AG04449 (cell line): ENCODE measurements around the gene TNIP3.
A peak's percentile ranks its signal among the peaks of the same experiment; 100 is the strongest.
"Not testable (repeated sequence)": the region's sequence is repeated elsewhere in the genome, so short reads cannot be mapped to it uniquely, and the experiment has no call there.

Experiments
- CTCF ChIA-PET: fragments of 350-600 bp; formaldehyde crosslinking; extraction: SDS; loops from one replicate; lab custom pipeline; 2021; ENCODE audit warnings: antibody characterized with exemption; lab: Yijun Ruan, JAX
- POLR2A ChIA-PET: fragments of 400-600, 350-600 bp; formaldehyde crosslinking; extraction: SDS; loops from one replicate; lab custom pipeline; 2020; ENCODE audit warnings: antibody characterized with exemption, inconsistent platforms; lab: Yijun Ruan, JAX
- DNase-seq: peaks from one replicate; pipeline ENCODE4 v3.0.0-alpha.2; 2010; ENCODE audit warnings: low read depth, low spot score
- H3K4me3 ChIP-seq: 2 replicates; pipeline ENCODE4 v1.5.1; 2011; ENCODE audit warnings: low read depth, mild to moderate bottlenecking, control low read depth, low read length
- TF ChIP-seq, protein P1 (sequence below): IDR thresholded peaks from one replicate; pipeline ENCODE4 v1.5.1; 2011; ENCODE audit warnings: mild to moderate bottlenecking, moderate library complexity, low read length, control low read depth, inconsistent platforms; ENCODE audit not compliant: insufficient read depth; ENCODE audit errors: missing control alignments

The TNIP3 gene

DNA sequence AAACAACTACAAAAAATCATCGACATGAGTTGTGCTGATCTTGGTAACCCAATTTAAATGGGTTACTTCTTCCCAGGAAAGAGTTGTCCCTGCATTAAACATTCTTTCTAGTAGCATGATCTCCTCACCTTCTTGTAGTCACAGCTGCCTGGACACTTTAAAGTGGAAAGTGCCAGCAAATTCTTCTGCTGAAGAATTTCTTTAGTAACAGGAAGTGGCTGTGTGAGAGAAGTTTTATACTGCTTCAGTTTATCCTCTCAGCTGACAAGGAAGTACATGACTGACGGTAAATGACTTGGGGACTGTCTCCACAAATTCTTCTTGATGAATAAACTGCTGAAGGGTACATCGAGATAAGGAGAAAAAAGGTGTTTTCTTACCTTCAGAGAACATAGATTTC lies 18.2 kb upstream of the TNIP3 start:
- ChIA-PET CTCF (interaction anchor here (3.5 kb wide), 1 partner anchor 10 kb away, joined by 32 read pairs; no protein-coding TSS in a partner anchor), POLR2A (no interaction called here)
- TF ChIP-seq, protein P1, sequence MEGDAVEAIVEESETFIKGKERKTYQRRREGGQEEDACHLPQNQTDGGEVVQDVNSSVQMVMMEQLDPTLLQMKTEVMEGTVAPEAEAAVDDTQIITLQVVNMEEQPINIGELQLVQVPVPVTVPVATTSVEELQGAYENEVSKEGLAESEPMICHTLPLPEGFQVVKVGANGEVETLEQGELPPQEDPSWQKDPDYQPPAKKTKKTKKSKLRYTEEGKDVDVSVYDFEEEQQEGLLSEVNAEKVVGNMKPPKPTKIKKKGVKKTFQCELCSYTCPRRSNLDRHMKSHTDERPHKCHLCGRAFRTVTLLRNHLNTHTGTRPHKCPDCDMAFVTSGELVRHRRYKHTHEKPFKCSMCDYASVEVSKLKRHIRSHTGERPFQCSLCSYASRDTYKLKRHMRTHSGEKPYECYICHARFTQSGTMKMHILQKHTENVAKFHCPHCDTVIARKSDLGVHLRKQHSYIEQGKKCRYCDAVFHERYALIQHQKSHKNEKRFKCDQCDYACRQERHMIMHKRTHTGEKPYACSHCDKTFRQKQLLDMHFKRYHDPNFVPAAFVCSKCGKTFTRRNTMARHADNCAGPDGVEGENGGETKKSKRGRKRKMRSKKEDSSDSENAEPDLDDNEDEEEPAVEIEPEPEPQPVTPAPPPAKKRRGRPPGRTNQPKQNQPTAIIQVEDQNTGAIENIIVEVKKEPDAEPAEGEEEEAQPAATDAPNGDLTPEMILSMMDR = no peak
- no peak overlapping the region for H3K4me3 ChIP-seq
- peak; percentile 3 for DNase-seq

DNA sequence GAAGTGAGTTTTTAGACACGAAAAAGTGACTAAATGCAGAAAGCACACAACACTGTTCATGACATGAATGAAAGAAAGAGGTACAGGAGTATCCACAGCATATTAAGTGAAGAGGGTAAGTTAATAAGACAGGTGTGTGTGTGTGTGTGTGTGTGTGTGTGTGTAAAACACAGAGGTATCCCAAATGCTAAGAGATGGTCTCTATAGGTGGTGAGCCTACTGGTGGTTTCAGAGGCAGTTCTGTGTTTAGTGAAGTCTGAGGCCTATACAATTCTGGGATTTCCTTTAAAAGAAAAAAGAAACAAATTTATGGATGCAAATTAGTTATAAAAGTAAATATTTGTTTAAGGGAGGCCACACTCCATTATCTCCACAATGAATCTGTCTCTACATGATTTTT lies 17.4 kb upstream of the TNIP3 start:
- no peak for DNase-seq
- CTCF ChIA-PET = interaction anchor here (1.2 to 3.5 kb wide), 2 partner anchors 11 kb away, joined by 5 to 32 read pairs; no protein-coding TSS in a partner anchor
- POLR2A ChIA-PET = no interaction called here
- H3K4me3 ChIP-seq = no peak overlapping the region
- TF ChIP-seq, protein P1 = no peak

DNA sequence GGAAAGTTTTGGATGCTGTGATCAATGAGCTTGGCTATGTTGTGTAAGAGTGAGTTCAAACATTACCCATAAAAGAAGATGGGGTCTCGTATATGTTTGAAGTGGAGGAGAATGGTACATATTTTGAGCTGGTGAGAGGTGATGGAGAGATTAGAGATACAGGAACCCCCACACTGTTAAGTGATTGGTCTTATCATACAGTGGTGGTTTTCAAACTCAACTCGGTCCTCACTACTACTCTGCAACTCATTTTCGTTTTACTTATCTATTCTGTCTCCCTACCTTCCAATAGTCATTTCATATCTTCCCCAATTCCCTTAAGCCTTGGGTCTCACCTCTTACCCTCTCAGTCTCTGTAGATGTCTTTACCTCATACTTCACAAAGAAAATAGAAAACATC lies 16.4 kb upstream of the TNIP3 start:
- TF ChIP-seq, protein P1 = no peak
- no peak overlapping the region for H3K4me3 ChIP-seq
- ChIA-PET CTCF (interaction anchor here (1.2 kb wide), 1 partner anchor 12 kb away, joined by 5 read pairs; no protein-coding TSS in a partner anchor), POLR2A (no interaction called here)
- DNase-seq = no peak

DNA sequence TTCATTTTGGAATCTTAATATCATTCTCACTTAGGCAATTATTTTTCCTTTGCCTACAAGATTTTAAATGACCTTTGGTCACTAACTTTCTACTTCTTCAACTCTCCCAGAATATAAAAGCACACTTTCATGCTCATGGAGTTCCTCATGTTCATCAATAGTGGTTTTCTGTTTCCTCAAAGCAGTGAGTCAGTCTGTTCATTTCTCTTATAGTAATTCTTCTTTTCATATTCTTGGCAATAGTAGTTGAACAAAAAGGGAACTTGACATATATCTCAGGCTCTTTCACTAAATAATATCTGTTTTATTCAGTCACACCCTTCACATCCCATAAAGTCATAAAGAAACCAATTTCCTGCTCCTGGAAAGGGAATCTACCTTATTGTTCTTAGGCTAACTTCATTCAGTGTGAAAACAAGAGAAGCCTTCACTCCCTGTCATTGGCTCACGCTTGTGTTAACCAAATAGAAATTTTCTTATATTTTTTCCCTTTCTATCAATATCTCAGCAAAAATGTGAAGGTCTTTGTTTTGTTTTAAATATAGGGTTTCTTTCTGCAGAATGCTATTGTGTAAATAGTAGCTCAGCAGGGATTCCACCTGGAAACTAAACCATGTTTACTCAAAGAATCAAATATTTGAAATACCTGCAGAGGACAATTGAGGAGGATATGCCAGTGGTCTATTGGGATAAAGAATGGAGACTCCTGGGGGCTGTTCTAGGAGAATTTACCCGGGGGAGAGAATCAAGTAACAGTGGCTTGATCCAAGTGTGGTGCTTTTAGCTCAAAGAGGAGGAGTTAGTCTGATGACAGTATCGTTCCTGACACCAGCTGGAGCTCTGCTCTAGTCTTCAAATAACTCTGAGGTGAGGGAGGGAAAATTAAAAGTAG lies 13.4 kb upstream of the TNIP3 start:
- DNase-seq = no peak
- TF ChIP-seq, protein P1 = no peak
- no peak overlapping the region for H3K4me3 ChIP-seq
- ChIA-PET POLR2A (no interaction called here), CTCF (interaction anchor here (1.3 to 2.2 kb wide), 2 partner anchors 10 to 15 kb away, joined by 4 to 14 read pairs; no protein-coding TSS in a partner anchor)

DNA sequence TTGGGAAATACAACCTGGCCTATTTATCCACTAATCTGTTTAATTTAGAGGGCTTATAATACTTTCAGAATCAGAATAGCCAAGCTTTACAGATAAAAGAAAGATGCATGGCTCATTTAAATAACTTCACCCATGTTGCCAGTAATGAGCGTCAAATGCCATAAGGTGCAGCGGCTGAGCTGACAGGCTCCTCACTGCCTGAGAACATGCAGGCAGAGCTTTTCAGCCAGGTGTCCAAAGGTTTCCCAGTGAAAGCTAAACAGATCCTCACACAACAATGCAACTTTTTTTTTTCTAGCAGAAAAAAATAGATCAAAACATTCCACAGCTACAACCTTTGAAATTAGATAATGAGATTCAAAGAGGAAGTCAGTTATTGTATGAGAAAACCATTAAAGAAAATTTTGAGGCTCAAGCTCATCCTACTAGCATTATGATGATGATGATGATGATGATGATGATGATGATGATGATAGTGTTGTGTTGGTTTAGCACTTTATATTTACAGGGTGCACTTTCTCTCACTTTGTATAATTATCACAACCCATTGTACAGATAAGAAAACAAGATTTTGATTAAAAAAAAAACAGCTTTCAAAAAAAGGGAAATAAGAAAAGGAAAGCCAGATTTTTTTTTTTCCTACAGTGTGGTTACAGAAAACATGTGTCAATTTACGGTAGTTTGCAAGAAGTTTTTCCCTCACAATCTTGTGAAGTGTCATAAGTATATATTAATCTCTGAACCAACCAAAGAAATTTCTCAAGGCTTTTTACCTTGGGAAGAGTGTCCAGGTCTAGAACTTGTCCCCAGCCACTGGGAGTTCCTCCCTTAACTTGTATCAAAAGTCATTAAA lies 12.2 kb upstream of the TNIP3 start:
- ChIA-PET CTCF (interaction anchor here (1.2 kb wide), 1 partner anchor 16 kb away, joined by 3 read pairs; no protein-coding TSS in a partner anchor), POLR2A (no interaction called here)
- TF ChIP-seq, protein P1 = no peak
- no peak overlapping the region for H3K4me3 ChIP-seq
- DNase-seq = no peak

DNA sequence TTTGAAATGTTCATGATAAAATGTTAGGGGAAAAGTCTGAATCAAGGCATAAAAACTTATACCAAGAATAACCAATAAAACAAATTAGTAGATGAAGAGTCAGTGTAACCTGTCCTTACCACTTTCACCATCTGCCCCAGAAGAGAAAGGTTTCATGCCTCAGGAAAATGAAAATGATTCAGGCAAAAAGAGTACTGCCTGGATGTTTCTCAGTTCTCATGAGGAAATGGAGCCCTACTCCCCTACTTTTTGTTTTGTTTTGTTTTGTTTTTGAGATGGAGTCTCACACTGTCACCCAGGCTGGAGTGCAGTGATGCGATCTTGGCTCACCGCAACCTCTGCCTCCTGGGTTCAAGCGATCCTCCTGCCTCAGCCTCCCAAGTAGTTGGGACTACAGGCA lies 7.4 kb upstream of the TNIP3 start:
- H3K4me3 ChIP-seq, DNase-seq, POLR2A ChIA-PET: not testable (repeated sequence)
- CTCF ChIA-PET = interaction anchor here (2.7 kb wide), 1 partner anchor 20 kb away, joined by 9 read pairs; no protein-coding TSS in a partner anchor
